Neutrophil (primary cell): ENCODE results near the gene TXNL4A.
"Not testable (repeated sequence)": the region's sequence is repeated elsewhere in the genome, so short reads cannot be mapped to it uniquely, and the experiment has no call there.

Source experiments
- H3K27ac ChIP-seq: fragments of 200-600 bp; sonication (generic); 2 replicates; pipeline ENCODE4 v1.5.1; 2016; ENCODE audit warnings: mild to moderate bottlenecking, moderate library complexity
- H3K27me3 ChIP-seq: fragments of 200-600 bp; sonication (generic); 2 replicates; pipeline ENCODE4 v1.6.0; 2016; ENCODE audit warnings: mild to moderate bottlenecking
- H3K36me3 ChIP-seq: fragments of 200-600 bp; sonication (generic); 2 replicates; pipeline ENCODE4 v1.5.1; 2017
- H3K4me1 ChIP-seq, 2 experiments: fragments of 200-600 bp in 1 of 2; sonication (generic) in 1 of 2; 1 replicate in 1 of 2; 2 replicates in 1 of 2; pipeline versions ENCODE4 v1.5.1 to v1.6.1; 2013 to 2016; ENCODE audit warnings: low read depth in 1 of 2, low read length in 1 of 2, mild to moderate bottlenecking in 1 of 2, moderate library complexity in 1 of 2; ENCODE audit not compliant: control insufficient read depth in 1 of 2, insufficient read depth in 1 of 2
- H3K4me3 ChIP-seq, 2 experiments: fragments of 200-600 bp in 1 of 2; sonication (generic) in 1 of 2; 1 replicate in 1 of 2; 2 replicates in 1 of 2; pipeline ENCODE4 v1.5.1; 2013 to 2016; ENCODE audit warnings: low read depth in 1 of 2, low read length in 1 of 2, mild to moderate bottlenecking in 1 of 2, moderate library complexity in 1 of 2
- H3K9me3 ChIP-seq: fragments of 200-600 bp; sonication (generic); 2 replicates; pipeline ENCODE4 v1.5.1; 2016
- TF ChIP-seq, protein P1 (sequence below): fragments of 200-600 bp; sonication (generic); IDR thresholded peaks from 2 replicates; pipeline ENCODE4 v1.5.1; 2016; ENCODE audit warnings: antibody characterized with exemption

Gene TXNL4A

DNA sequence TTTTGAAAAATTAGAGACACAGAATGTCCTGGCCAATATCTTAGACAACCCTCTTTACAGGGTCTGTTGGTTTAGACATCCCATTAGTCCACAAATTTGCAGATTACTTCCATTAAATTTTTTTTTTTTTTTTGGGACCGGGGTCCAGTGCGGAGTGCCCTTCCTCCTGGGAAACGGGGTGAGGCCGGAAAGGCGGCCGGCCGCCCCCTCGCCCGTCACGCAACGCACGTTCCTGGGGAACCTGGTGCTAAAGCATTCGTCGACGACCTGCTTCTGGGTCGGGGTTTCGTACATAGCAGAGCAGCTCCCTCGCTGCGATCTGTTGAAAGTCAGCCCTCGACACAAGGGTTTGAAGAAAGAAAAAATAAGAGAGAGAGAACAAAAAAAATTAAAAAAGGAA is 24.4 kb upstream of the TXNL4A start:
- Histone ChIP-seq H3K27ac (no peak overlapping the region), H3K27me3 (no peaks in the 10 kb centered on the region), H3K36me3 (no peaks in the 10 kb centered on the region), H3K4me3 (no peak overlapping the region), H3K4me1 (no peaks in the 10 kb centered on the region), H3K9me3 (no peaks in the 10 kb centered on the region)
- TF ChIP-seq, protein P1, sequence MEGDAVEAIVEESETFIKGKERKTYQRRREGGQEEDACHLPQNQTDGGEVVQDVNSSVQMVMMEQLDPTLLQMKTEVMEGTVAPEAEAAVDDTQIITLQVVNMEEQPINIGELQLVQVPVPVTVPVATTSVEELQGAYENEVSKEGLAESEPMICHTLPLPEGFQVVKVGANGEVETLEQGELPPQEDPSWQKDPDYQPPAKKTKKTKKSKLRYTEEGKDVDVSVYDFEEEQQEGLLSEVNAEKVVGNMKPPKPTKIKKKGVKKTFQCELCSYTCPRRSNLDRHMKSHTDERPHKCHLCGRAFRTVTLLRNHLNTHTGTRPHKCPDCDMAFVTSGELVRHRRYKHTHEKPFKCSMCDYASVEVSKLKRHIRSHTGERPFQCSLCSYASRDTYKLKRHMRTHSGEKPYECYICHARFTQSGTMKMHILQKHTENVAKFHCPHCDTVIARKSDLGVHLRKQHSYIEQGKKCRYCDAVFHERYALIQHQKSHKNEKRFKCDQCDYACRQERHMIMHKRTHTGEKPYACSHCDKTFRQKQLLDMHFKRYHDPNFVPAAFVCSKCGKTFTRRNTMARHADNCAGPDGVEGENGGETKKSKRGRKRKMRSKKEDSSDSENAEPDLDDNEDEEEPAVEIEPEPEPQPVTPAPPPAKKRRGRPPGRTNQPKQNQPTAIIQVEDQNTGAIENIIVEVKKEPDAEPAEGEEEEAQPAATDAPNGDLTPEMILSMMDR: no peak

- H3K36me3 ChIP-seq, H3K9me3 ChIP-seq, H3K27me3 ChIP-seq, H3K27ac ChIP-seq, H3K4me3 ChIP-seq, H3K4me1 ChIP-seq: not testable (repeated sequence)
These were observed 23.3 kb upstream of the TXNL4A start for GRCh38 chr18:80011496-80012137.

GRCh38 chr18:80010551-80010906 is 22.2 kb upstream of the TXNL4A start:
- TF ChIP-seq, protein P1: no peak
- Histone ChIP-seq H3K27me3 (no peaks in the 10 kb centered on the region), H3K27ac (no peak overlapping the region), H3K4me1 (no peaks in the 10 kb centered on the region), H3K36me3 (no peaks in the 10 kb centered on the region), H3K4me3 (no peak overlapping the region), H3K9me3 (no peaks in the 10 kb centered on the region)

DNA sequence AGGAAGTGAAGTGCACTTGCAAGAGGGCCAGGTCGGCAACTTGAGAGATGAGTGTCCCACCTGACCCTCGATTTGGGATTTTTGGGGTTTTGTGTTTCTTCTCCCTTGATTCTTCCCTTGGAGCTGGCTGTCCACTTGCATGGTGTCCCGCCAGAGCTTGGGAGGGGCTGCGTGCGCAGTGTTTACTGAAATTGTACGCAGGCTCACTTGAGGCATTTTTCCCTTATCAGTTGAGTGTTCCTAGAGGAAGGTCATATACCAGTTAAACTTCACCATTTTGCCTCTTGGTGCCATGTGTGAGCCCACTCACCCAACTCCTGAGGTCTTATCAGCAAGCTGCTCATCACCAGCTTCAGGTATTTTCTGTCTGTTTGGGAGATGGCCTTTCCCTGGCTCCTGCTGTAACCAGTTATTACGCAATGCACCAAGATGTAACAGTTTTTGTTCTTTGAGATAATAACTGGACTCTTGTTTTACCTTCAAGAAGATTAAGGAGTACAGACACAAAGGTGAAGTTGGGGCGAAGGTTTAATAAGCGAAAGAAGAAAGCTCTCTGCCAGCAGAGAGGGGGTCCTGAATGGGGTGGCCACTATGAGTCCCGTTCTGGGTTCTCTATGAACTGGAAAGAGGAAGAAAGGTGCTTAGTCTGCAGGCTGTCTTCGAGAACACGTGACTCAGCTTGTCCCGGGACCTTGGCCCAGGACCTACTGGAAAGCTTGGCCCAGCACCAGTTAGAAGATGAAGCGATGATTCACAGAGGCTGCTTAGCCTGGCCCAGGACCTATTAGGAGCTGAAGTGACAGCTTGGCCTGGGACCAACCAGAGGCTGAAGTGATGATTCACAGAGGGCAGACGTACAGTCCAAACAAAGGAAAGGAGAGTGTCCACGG is 21.5 kb upstream of the TXNL4A start:
- H3K36me3 ChIP-seq: no peaks in the 10 kb centered on the region
- no peak overlapping the region for H3K4me3 ChIP-seq
- H3K9me3 ChIP-seq: no peaks in the 10 kb centered on the region
- H3K27ac ChIP-seq: no peak overlapping the region
- TF ChIP-seq, protein P1: no peak
- no peaks in the 10 kb centered on the region for H3K27me3 ChIP-seq
- H3K4me1 ChIP-seq: no peaks in the 10 kb centered on the region

DNA sequence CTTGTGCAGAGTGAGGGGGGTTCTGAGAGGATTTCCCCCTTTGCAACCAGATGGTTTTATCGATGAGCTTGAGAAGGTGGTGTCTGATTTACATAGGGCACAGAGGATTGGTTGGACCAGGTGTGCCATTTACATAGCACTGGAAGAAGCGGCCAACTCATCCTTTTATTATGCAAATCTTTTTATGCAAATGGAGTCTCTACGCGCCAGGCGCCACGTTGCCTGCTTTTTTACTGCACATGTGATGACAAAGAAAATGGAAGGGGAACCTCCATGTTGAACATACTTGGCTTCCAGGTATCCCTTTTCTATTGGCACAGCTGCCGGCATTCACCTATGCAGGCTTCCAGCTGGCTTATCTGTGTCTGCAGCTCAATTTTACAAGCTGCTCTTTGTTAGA is 18.4 kb upstream of the TXNL4A start:
- Histone ChIP-seq H3K4me3 (no peak overlapping the region), H3K27me3 (no peaks in the 10 kb centered on the region), H3K36me3 (no peaks in the 10 kb centered on the region), H3K27ac (no peak overlapping the region), H3K4me1 (no peaks in the 10 kb centered on the region), H3K9me3 (no peaks in the 10 kb centered on the region)
- TF ChIP-seq, protein P1: no peak
